Dermis blood vessel endothelial cell (primary cell): ENCODE results near the gene PTPRN2. TPM values are rescaled to one million over a fixed set of nuclear protein-coding genes. Genes with fewer than 3 reads are reported as not detected.
"Not testable (repeated sequence)": the region's sequence is repeated elsewhere in the genome, so short reads cannot be mapped to it uniquely, and the experiment has no call there.

ENCODE experiments used
- DNase-seq: peaks from one replicate; pipeline ENCODE4 v3.0.0; 2010
- total RNA-seq: library from RNA; depleted of rRNA; stranded (reverse); fragments of >200 nt; gene quantifications from 2 replicates; pipeline ENCODE4 v1.2.3, GENCODE V29; 2014

The PTPRN2 gene
- total RNA-seq, 1 donor from 2014 or later, result 2.2 TPM

DNA sequence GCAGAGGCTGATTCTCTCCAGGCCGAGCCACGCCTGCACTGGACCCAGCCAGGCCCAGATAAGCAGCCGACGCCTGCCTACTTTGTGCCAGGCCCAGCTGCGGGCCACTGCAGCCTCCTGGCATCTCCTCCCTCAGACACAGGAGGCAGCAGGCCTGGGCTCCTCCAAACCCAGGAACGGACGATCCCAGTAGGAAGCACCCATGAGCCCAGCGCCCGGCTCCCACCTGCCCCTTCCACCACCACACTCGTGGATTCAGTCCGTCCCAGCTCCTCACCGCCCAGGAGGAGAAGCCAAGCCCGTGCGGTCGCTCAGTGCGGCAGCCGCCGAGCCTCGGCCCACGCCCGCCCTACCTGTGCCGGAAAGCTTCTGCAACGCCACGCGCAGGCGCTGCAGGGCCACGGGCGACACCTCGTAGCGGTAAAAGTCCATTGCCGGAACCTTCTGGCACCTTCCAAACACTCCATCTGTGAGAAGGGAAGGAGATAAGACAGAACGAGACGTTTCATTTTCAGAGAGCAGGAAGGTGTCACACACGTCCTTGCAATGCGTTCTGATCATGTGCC lies 271.1 kb downstream of the PTPRN2 start:
- DNase-seq, result no peak

DNA sequence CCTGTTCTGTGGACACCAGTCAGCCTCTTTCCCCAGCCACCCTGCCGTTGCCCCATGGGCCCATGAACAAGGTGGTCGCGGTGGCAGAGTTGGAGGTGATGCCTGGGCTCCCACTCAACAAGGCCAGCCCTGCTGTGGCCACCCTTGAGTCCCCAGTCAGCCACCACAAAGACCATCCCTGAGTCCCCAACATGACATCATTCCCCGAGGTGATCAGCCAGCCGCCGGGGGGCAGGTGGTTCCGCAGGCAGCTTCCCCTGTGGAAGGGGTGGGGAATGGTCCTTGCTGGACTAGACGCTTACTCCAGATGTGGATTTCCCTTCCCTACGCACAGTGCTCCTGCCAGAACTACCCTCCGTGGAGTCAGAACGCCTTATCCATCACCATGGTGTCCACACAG lies 271.7 kb downstream of the PTPRN2 start:
- DNase-seq, result no peak

DNA sequence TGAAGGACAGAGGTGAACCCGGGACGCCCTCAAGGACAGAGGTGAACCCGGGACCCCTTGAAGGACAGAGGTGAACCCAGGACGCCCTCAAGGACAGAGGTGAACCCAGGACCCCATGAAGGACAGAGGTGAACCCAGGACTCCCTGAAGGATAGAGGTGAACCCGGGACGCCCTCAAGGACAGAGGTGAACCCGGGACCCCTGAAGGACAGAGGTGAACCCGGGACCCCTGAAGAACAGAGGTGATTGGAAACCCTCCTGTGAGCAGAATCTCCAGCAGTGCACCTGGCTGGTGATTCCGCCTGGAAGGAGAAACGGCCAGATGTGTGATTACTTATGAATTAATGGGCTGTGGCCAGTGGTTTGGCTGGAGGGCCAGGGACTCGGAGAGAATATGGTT lies 272.3 kb downstream of the PTPRN2 start:
- no peak for DNase-seq

DNA sequence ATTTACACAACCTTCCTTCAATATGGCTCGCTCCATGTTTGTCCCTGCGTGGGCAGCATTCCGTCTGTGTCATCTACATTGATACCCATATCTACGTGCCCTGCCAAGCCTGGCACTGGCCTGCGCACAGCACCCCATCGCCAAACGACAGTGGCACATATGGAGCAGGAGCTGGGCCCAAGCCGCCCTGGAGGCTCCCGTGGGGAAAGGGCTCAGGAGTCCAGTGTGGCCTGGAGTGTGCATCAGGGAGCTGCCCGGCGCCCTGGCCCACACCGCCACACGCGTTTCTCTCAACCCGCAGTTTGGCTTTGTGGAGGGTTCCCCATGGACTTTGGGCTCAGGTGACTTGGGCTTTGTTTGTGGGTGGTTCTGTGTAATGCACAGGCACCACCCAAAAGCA lies 273.2 kb downstream of the PTPRN2 start:
- no peak for DNase-seq

DNA sequence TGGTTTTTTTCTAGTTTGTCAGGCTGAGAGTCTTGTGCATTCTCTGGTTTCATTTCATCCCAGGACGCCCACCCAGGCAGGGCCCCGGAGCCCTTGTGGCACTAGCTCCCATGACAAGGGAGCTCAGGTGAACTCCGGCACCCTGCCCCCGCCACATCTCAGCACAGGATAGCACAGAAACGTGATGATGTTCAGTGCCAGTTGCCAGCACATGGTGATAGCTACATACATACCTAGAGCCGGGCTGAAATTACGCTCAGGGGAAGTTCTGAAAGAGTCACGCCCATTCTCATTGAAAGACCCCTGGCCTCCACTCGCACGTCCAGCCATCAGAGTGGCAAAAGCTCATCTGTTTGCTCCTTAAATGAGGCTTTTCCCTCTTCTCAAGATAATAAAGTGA lies 273.7 kb downstream of the PTPRN2 start:
- DNase-seq, result no peak

DNA sequence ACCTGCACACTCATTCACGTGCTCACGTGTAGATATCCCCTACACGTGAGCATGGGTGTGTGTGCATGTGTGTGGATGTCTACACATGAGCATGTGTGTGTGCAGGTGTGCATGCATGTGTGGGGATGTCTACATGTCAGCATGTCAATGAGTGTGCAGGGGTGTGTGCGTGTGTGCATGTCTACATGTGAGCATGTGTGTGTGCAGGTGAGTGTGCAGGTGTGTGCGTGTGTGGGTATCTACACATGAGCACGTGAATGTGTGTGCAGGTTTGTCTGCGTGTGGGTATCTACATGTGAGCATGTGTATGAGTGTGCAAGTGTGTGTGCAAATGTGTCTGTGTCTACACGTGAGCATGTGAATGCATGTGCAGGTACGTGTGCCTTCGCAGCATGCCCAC lies 274.8 kb downstream of the PTPRN2 start:
- no peak for DNase-seq

DNA sequence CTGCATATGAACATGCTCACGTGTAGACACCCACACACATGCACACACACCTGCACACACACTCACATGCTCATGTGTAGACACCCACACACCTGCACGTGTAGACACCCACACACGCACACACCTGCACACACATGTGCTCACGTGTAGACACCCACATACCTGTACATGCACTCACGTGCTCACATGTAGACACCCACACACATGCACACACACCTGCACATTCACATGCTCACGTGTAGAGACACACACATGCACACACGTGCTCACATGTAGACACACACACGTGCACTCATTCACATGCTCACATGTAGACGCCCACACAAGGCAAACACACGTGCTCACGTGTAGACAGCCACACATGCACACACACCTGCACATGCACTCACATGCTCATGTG lies 275.8 kb downstream of the PTPRN2 start:
- no peak for DNase-seq

DNA sequence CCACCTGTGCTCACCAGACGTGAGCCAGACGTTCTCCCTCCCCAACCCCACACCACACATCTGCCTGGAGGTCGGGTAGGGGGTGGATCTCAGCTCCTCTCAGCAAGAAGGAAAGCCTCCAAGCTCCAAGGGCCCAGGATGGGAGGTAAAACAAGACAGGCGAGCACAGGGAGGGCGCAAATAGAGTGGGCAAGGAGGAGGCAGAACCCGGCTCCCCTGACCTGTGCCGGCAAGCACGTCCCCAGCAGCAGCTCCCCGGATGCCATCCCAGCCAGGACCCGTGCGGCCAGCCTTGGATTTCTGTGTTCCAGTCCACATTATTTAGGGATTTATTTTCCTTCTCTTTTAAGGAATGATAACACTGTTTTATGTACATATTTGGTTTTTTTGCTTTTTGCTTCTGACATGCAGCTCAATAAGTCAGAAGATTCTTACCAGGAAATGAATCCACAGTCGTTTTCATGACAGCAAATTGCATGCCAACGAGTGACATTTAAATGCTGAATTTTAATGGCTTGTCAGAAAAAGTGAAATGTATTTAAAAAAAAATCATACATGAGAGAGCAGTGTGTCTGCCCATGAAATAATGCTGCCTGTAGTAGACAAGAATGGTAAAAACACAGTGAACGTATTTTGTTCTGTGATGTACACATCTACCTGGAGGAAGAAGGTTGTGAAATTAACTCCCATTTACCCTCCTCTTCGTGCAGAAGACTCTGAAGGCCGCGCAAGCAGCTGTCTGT lies 276.5 kb downstream of the PTPRN2 start:
- no peak for DNase-seq

DNA sequence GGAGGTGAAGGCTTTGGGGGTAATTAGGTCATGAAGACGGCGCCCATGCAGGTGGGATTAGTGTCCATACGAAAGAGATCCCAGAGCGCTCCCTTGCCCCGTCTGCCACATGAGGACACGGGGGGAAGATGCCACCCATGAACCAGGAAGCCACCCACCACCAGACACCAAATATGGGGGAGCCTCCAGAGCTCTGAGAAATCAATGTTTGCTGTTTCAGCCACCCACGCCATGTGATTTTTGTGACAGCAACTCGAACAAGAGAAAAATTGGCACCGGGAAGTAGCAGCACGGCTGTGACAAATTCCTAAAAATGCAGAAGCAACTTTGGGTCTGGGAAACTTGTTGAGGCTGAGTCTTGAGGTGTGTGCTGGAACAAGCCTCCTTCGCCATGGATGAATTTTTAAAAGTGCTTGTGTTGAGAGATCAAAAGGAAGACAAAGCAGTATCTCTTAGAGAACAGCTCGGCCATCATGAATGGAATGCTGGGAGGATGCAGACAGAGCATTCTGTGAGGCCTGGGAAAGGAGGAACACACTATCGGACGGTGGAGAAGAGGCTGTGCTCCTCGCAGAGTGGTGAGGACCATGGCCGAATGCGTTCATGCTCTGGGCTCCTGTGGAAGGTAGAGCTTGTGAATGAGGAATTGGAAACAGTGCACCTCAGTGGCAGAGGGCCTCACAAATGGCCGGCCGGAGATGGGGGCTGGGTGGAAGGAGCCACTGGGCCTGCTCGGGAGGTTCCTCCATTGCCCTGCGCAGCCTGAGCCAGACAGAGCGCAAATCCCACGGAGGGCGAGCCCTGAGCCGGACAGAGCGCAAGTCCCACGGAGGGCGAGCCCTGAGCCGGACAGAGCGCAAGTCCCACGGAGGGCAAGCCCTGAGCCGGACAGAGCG lies 277.5 kb downstream of the PTPRN2 start:
- DNase-seq, result no peak

DNA sequence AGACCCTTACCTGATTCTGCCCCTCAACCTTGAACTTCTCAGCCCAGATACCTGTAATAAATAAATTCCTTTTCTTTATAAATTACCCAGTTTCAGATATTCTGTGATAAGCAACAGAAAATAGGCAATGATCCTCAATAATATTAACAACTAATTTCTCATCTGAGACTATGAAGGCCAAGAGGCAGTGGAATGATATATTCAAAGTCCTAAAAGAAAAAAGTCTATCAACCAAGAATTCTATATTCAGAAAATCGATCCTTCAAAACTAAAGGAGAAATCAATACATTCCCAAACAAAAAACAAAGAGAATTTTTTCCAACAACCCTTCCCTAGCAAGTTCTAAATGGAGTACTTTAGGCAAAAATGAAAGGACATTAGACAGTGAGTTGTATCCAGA lies 279.6 kb downstream of the PTPRN2 start:
- no peak for DNase-seq

DNA sequence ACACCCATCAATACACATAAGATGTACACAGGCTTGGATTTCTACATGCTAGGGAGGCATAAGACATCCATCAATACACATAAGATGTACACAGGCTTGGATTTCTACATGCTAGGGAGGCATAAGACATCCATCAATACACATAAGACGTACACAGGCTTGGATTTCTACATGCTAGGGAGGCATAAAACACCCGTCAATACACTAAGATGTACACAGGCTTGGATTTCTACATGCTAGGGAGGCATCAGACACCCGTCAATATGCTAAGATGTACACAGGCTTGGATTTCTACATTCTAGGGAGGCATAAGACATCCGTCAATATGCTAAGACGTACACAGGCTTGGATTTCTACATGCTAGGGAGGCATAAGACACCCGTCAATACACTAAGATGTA lies 283.6 kb downstream of the PTPRN2 start:
- not testable (repeated sequence) for DNase-seq

DNA sequence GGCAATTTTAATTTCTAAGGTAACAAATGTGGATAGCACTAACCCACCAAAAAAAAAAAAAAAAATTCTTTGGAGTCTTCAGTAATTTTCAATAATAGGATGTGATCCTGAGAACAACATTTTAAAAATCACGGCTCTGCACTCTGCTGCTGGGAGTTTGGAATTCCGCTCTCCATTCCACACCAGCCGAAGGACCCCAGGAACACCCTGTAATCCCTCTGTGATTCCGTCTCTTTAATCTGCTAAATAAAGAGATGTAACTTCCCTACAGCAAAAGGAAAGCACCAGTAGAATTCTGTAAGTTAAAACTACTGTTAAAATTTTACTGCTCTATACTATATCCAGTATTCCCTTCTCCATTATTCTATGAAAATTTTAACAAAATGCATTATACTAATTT lies 284.5 kb downstream of the PTPRN2 start:
- DNase-seq, result no peak

DNA sequence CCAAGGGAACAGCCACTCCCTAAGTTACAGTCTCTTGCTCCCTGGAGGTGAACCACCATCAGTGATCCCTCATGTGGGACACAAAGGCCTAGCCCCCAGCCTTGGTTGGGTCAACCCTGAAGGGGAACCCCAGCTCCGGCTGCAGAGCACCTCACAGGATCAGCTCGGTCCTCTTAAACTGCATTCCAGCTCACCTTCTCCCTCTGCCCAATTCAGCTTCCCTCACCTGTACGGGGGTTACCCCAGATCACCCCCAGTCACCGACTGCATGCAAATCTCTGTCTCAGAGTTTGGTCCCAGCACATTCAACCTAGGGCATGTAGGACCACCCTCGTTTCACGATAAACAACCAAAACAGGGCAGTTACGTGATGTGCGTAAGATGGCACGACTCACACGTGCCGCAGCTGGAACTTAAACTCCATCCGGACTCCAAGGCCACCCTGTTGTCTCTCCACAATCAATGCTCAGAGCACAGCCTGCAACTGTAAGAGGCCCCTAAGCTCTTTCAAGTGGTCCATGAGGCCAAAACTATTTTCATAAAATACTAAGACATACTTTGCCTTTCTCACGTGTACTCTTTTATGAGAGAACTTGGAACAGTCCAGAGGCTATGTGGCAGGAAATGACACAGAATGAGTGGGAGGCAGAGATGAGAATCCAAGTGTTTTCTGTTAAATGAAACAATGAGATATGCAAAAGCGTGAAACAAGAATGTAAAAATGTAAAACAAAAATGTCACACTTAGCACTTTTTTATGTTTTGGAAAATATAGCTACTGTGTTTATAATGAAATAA lies 285.2 kb downstream of the PTPRN2 start:
- no peak for DNase-seq

DNA sequence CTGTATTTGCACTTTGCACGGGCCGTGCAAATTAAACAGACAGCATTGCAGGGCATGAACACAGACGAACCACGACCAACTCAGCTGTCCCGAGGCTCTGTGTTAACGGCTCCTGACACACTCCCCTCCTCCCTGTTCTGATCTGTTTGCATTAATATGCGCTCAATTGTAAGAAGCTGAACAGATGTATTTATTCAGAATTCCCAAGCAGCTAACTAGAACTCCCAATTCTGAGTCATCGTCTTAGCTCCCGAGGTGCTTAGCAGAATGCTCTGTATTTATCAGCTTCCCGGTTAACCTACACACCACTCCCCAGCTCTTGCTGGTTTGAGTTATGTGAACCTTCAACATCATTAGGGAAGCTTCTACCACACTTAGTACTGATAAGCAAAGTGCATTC lies 286.4 kb downstream of the PTPRN2 start:
- no peak for DNase-seq

DNA sequence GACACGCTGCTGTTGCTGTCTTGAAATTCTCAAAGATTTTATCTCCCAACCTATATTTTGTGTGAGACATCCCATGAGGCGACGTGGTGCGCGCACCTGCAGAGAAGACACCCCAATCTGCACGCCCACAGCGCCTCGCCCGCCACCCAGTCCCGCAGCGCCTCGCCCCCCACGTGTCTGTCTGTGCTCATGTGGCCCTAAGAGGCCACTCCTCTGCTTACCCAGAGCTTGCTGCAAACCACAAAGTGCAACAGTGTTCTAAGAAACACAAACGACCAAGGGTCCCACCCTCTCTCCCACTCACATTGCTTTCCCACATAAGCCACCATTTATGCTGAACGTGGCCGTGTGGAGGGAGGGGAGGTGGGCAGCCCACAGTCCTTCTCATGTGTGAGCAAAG lies 287.2 kb downstream of the PTPRN2 start:
- no peak for DNase-seq

DNA sequence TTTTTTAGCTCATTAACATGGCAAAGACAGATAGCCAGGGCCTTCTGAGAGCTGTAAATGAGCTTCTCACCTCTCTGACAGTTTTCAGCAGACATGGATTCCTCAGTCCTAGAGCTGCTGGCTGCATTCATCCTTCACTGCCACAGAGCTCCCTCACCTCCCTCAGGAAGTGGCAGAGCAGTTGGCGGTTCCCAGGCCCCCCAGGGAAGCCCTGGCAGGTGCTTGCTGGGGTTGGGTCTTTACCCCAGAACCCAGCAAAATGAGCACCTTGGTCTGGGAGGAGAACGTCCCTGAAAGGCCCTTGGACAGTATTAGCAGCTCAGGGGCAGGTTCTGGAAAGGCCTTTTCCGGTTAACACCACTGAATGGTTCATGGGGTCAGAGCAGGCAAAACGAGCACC lies 288.0 kb downstream of the PTPRN2 start:
- no peak for DNase-seq

DNA sequence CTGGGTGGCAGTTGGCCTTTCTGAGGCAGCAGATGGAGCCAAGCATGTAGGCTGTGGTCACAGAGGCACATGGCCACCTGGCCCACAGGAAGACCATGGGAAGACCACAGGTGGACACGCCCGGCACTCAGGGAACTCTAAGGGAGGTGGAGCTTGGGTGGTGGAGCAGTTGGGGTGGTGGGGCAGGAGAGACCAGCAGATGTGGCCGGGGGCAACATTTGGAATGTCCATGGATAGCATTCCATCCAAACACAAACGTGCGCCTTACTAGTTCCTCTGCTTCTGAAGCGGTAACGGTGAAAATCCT lies 290.9 kb downstream of the PTPRN2 start:
- no peak for DNase-seq

DNA sequence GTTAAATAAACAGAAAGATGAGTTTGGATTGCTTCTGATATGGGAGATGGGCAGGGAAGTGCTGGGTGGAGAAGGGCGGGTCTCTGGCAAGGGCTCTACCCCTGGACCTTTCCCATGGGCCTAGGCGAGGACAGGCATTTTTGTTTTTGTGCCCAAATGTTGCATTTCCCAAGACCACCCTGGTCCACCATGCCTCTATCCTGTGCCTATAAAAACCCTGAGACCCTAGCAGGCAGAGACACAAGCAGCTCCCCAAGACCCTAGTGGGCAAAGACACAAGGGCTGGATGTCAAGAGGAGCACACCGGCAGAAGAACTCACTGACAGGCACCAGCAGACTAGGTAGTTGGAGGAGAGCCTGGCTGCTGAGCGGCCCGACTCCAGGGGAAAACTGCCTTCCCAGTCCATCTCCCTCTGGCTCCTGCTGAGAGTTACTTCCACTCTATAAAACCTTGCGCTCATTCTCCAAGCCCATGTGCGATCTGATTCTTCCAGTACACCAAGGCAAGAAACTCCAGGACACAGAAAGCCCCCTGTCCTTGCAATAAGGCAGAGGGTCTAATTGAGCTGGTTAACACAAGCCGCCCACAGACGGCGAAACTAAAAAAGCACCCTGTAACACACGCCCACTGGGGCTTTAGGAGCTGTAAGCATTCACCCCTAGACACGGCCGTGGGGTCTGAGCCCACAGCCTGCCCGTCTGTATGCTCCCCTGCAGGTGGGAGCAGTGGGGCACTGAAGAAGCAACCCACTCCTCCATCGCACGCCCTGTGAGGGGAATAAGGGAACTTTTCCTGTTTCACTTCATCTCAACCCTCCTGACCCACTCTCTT lies 291.4 kb downstream of the PTPRN2 start:
- DNase-seq, result no peak

DNA sequence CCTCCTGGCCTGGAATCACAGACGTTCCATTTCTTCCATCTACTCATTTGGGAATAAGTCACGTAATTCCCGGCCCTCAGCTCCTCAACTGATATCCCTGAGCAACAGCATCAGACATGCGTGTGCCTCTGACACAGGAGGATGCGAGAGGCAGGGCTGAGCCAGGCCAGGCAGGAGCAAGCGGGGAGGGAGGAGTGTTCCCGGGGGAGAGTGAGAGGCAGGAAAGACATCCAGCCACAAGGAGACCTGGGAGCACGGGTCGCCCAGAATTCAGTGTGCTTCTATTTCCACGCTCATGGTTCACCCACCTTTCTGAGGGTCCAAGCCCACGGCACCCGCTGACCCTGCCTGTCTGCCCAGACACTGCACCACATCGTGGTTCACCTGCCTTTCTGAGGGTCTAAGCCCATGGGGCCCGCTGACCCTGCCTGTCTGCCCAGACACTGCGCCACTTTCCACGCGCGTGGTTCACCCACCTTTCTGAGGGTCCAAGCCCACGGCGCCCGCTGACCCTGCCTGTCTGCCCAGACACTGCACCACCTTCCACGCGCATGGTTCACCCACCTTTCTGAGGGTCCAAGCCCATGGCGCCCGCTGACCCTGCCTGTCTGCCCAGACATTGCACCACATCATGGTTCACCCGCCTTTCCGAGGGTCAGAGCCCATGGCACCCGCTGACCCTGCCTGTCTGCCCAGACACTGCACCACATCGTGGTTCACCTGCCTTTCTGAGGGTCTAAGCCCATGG lies 293.0 kb downstream of the PTPRN2 start:
- not testable (repeated sequence) for DNase-seq

DNA sequence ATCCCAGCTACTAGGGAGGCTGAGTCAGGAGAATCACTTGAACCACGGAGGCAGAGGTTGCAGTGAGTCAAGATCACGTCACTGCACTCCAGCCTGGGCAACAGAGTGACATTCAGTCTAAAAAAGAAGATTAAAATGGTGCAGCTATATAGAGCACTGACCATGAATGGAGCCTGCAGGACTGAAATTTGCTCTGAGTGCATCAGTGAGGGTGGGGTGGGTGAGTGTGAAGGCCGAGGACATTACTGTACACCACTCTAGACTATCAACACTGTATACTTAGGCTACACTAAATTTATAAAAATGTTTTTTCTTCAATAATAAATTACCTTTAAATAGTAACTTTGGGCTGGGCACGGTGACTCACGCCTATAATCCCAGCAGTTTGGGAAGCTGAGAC lies 294.7 kb downstream of the PTPRN2 start:
- DNase-seq, result no peak

DNA sequence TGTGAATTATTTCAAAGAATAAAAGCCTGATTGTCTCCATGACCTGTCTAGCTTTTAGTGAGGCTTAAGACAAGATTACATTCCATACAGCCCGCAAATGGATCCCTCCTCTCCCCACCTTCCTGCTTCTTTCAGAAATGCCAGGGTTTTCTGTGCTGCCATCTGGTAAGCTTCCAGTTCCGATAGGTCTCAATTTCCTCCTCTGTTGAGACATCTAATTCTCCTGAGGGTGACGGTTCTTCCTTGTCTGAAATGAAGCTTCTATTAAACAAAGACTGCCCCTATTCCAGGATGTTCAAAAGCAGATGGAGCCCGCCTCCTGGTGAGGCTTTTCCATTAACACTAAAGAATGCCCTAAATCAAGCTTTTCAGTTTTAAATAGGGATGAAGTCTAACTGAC lies 295.6 kb downstream of the PTPRN2 start:
- no peak for DNase-seq
